ENCODE results near the gene MIOX. TPM values are rescaled to one million over a fixed set of nuclear protein-coding genes. Genes with fewer than 3 reads are reported as not detected.
A peak's percentile ranks its signal among the peaks of the same experiment; 100 is the strongest.

MIOX gene
- total RNA-seq, 2 experiments from 2014 or later, result 0.23 to 0.61 TPM

DNA sequence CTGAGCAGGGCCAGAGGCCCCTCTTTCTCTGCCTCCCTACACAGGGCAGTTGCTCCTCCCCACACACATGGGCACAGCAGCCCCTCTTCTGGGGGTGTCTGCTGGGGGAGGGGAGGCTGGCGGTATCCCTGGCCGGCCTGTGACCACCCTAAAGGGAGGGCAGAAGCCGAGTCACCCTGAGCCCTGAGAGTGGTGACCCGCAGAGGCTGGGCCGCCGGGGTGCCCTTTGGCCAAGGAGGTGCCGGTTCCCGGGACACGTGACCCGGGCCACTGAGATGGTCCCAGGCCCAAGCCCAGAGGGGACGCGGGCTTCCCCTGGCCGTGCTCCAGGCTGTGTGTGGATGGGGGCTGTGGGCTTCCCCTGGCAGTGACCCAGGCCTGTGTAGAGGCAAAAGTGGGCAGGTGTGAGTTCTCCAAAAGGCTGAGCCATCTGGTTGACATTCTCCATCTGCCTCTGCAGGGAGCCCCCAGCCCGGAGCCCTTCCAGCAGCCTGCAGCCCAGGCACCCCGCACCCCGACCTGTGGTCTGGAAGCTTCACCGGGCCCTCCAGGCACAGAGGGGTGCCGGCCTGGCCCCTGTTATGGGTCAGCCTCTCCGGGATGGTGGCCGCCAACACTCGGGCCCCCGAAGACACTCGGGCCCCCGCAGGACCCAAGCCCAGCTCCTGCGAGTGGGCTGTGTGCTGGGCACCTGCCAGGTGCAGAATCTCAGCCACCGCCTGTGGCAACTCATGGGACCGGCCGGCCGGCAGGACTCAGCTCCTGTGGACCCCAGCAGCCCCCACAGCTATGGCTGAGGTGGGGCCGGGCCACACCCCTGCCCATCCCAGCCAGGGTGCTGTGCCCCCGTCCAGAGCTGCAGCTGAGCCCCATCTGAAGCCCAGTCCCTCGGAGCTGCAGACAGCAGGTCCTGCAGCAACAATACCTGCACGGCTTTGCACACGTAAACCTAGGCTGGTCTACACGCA is 4.3 kb upstream of the MIOX start:
- DNase-seq (no peak), ATAC-seq (no peak)
- CTCF ChIA-PET, result interaction anchor here (0.8 to 2.0 kb wide), 3 partner anchors 9 to 17 kb away, joined by 4 to 9 read pairs (median 5); no protein-coding TSS in a partner anchor
- Mint-ChIP-seq H3K4me1 (no peaks in the 10 kb centered on the region), H3K27ac (no peak overlapping the region), H3K27me3 (peaks cover 16% of the 10 kb centered on the region), H3K36me3 (no peaks in the 10 kb centered on the region), H3K4me3 (peak overlapping the region; percentile 64), H3K9me3 (ENCODE audit: low read depth) (no peaks in the 10 kb centered on the region)

DNA sequence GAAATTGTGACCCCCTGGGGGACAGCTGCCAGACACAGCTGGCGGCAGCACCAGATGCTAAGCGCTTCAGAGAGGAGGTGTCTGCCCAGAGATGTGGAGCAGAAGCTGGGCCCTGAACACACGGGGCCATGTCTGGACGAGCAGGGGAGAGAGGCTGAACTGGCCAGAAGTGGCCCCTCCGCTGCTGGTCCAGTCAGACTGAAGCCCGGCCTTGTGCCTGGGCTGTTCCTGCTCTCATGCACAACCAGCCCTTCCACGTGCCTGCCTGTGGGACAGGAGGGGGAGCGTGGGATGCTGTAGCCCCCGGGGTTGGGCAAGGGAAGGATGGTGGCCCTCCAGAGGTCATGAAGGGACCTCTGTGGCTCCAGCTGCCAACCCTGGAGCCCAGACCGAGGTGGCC is 3.6 kb upstream of the MIOX start:
- H3K4me1 Mint-ChIP-seq, result no peaks in the 10 kb centered on the region
- no peak overlapping the region for H3K4me3 Mint-ChIP-seq
- DNase-seq, result no peak
- CTCF ChIA-PET, result interaction anchor here (1.2 to 2.0 kb wide), 2 partner anchors 10 to 15 kb away, joined by 3 to 9 read pairs; no protein-coding TSS in a partner anchor
- H3K27ac Mint-ChIP-seq, result no peak overlapping the region
- H3K36me3 Mint-ChIP-seq, result no peaks in the 10 kb centered on the region
- peaks cover 16% of the 10 kb centered on the region for H3K27me3 Mint-ChIP-seq
- ATAC-seq, result no peak
- H3K9me3 Mint-ChIP-seq (ENCODE audit: low read depth), result no peaks in the 10 kb centered on the region

DNA sequence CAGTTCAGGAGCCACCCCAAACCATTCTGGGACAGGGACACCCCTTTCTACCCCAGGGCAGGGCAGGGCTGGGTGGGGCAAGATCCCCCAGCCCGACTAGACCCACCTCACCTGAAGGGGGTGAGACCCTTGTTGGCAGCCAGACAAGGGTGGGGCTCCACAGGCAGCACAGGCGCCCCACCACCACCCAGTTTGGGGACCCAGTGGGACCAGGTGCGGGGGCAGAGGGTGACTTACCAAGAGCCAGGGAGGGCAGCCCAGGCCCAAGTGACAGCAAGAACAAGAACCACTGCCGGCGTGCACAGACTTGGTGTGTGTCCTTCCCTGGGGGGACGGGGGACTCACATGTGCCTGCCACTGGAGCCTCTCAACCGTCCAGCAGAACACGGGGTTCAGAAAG is 3.1 kb upstream of the MIOX start:
- peaks cover 15% of the 10 kb centered on the region for H3K27me3 Mint-ChIP-seq
- CTCF ChIA-PET, result interaction anchor here (1.2 kb wide), 1 partner anchor 15 kb away, joined by 3 read pairs; no protein-coding TSS in a partner anchor
- H3K4me1 Mint-ChIP-seq, result no peaks in the 10 kb centered on the region
- no peak overlapping the region for H3K4me3 Mint-ChIP-seq
- DNase-seq (no peak), ATAC-seq (no peak)
- no peaks in the 10 kb centered on the region for H3K9me3 Mint-ChIP-seq (ENCODE audit: low read depth)
- no peaks in the 10 kb centered on the region for H3K36me3 Mint-ChIP-seq
- no peak overlapping the region for H3K27ac Mint-ChIP-seq

DNA sequence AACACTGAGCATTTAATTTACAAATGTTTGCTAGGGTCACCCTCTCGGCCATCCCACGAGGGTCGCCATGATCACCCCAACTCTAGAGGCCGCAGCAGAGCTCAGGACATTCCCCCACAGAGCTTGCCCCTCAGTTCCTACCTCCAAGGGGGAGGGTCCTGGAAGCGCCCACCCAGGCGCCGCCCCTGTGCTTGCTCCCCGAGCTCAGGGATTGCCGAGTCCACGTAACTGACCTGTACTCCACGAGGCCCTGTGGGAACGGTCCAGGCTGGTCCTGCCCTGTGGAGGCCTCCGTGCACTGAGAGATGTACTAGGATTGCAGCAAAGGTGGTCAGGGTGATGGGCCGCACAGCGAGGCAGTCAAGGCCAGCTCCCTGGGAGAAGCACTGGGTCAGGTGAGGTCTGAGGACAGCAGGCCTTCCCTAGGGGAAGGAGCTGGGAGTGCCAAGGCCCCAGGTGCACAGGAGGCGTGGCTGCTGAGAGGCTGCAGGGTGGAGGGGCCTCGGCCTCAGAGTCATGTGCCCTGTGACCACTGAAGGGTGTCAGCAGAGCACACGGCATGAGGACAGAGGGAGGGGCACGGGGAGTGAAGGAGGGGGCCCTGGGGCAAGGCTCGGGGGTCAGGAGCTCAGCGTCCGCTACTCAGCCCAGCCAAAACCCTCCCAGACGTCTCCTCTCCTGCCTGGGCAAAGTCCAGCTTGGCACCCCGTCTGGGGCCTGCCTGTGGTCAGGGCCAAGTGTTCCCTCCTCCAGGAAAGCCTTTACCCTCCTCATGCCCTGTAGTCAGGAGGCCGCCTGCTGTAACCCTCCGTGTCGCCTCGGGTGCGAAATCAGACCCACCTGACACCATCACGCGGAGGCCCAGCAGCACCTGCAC is 2.4 kb upstream of the MIOX start:
- Mint-ChIP-seq H3K4me1 (no peaks in the 10 kb centered on the region), H3K27ac (no peak overlapping the region), H3K4me3 (no peak overlapping the region), H3K27me3 (peaks cover 9% of the 10 kb centered on the region), H3K36me3 (no peaks in the 10 kb centered on the region), H3K9me3 (ENCODE audit: low read depth) (no peaks in the 10 kb centered on the region)
- ATAC-seq (no peak), DNase-seq (no peak)
- CTCF ChIA-PET, result interaction anchor here (0.9 to 1.7 kb wide), 5 partner anchors 11 to 41 kb away, joined by 3 to 7 read pairs (median 3); partner anchors contain the start of gene SCO2

DNA sequence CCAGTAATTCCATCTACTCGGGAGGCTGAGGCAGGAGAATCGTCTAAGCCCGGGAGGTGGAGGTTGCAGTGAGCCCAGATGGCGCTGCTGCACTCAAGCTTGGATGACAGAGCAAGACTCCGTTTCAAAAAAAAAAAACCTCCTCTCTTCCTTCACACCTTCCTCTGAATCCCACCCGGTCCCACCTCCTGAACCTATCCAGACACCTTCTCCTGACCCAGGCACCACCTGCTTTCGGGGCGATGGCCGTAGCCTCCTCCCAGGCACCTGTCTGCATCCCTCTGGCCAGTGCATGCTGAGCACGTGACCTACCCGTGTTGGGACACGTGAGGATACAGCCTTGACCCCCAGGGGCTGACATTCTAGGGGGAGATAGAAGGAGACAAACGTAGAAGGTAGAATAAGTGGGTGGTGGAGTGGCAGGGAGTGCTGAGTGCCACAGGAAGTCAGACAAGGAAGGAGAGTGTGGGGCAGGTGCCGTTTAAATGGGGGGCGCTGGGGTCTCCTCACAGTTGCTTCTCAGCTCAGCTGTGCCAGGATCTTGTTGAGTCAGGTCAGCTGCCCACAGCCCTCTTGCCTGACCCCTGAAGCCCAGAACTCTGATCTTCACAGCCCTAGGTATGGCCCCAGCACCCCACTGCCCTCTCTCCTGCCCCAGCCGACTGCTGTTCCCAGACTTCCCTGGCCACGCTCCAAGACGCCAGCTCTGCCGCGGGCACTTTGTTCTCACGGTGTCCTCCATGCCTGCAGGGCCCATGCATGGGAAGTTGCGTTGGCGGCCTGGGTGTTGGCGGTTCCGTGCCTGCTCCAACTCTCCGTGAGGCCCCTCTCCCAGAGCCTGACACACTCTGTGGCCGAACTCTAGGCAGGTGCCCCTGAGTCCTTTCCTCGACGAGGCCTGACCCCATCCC is 1.2 kb upstream of the MIOX start:
- H3K27ac Mint-ChIP-seq, result peak overlapping the region; percentile 3
- H3K4me3 Mint-ChIP-seq, result no peak overlapping the region
- no peaks in the 10 kb centered on the region for H3K36me3 Mint-ChIP-seq
- DNase-seq (no peak), ATAC-seq (no peak)
- CTCF ChIA-PET, result interaction anchor here (1.1 to 1.7 kb wide), 3 partner anchors 9 to 40 kb away, joined by 3 to 7 read pairs (median 4); partner anchors contain the start of gene SCO2
- no peaks in the 10 kb centered on the region for H3K4me1 Mint-ChIP-seq
- no peaks in the 10 kb centered on the region for H3K27me3 Mint-ChIP-seq
- H3K9me3 Mint-ChIP-seq (ENCODE audit: low read depth), result no peaks in the 10 kb centered on the region

DNA sequence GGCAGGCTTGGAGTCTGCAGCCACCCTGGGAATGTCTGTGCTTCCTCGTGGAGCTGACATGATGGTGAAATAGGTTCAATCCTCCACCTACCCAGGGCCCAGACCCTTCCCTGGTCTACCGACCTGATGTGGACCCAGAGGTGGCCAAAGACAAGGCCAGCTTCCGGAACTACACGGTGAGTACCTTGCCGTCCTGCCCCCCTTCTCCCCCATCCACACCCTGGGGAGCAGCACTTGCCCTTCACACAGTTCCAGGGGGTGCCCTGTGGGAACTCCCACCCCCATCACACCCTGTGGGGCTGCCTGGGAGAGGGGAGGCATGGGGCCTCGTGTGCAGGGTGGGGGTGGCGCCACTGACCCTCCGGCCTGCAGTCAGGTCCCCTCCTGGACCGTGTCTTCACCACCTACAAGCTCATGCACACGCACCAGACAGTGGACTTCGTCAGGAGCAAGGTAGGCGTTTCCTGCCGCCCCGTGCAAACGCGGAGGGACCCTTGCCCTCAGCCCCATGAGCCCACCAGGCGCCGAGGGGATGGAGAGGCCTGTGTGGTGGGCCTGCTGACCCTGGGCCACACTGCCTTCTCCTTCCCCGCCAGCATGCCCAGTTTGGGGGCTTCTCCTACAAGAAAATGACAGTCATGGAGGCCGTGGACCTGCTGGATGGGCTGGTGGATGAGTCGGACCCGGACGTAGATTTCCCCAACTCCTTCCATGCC is 789 bp downstream of the MIOX start:
- DNase-seq, result no peak
- no peaks in the 10 kb centered on the region for H3K9me3 Mint-ChIP-seq (ENCODE audit: low read depth)
- no peak overlapping the region for H3K4me3 Mint-ChIP-seq
- H3K27me3 Mint-ChIP-seq, result no peaks in the 10 kb centered on the region
- CTCF ChIA-PET, result interaction anchor here (0.8 to 1.1 kb wide), 2 partner anchors 9 to 10 kb away, joined by 3 to 4 read pairs; no protein-coding TSS in a partner anchor
- no peaks in the 10 kb centered on the region for H3K36me3 Mint-ChIP-seq
- no peak overlapping the region for H3K27ac Mint-ChIP-seq
- peaks cover 8% of the 10 kb centered on the region for H3K4me1 Mint-ChIP-seq
- no peak for ATAC-seq

GRCh38 chr22:50488006-50488677 is 1.5 kb downstream of the MIOX start:
- CTCF ChIA-PET, result no interaction called here
- no peak for ATAC-seq
- no peaks in the 10 kb centered on the region for H3K36me3 Mint-ChIP-seq

DNA sequence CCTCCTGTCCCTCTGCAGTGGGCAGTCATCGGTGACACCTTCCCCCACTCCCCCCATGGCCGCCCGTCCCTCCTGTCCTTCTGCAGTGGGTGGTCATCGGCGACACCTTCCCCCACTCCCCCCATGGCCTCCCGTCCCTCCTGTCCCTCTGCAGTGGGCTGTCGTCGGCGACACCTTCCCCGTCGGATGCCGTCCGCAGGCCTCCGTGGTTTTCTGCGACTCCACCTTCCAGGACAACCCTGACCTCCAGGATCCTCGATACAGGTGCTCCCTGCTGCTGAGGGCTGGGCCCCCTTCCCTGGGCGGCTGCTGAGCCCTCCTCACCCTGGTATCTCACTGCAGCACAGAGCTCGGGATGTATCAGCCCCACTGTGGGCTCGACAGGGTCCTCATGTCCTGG is 2.2 kb downstream of the MIOX start:
- peaks cover 8% of the 10 kb centered on the region for H3K4me1 Mint-ChIP-seq
- DNase-seq, result no peak
- no peaks in the 10 kb centered on the region for H3K36me3 Mint-ChIP-seq
- H3K9me3 Mint-ChIP-seq (ENCODE audit: low read depth), result no peaks in the 10 kb centered on the region
- no peak overlapping the region for H3K4me3 Mint-ChIP-seq
- H3K27ac Mint-ChIP-seq, result no peak overlapping the region
- H3K27me3 Mint-ChIP-seq, result no peaks in the 10 kb centered on the region
- no peak for ATAC-seq
- CTCF ChIA-PET, result interaction anchor here (1.3 kb wide), 1 partner anchor 9 kb away, joined by 4 read pairs; no protein-coding TSS in a partner anchor

More at GRCh38 chr22:50488006-50488677, 1.5 kb downstream of the MIOX start:
- Mint-ChIP-seq H3K4me1 (peaks cover 8% of the 10 kb centered on the region), H3K27me3 (no peaks in the 10 kb centered on the region), H3K27ac (no peak overlapping the region), H3K4me3 (no peak overlapping the region), H3K9me3 (ENCODE audit: low read depth) (no peaks in the 10 kb centered on the region)
- DNase-seq, result no peak

GRCh38 chr22:50489363-50490243 is 2.9 kb downstream of the MIOX start:
- Mint-ChIP-seq H3K9me3 (ENCODE audit: low read depth) (no peaks in the 10 kb centered on the region), H3K27me3 (no peaks in the 10 kb centered on the region), H3K36me3 (no peaks in the 10 kb centered on the region), H3K4me3 (no peak overlapping the region), H3K4me1 (peaks cover 8% of the 10 kb centered on the region), H3K27ac (no peak overlapping the region)
- CTCF ChIA-PET, result interaction anchor here (1.3 to 1.4 kb wide), 2 partner anchors 9 to 10 kb away, joined by 3 to 4 read pairs; no protein-coding TSS in a partner anchor
- ATAC-seq (no peak), DNase-seq (no peak)

DNA sequence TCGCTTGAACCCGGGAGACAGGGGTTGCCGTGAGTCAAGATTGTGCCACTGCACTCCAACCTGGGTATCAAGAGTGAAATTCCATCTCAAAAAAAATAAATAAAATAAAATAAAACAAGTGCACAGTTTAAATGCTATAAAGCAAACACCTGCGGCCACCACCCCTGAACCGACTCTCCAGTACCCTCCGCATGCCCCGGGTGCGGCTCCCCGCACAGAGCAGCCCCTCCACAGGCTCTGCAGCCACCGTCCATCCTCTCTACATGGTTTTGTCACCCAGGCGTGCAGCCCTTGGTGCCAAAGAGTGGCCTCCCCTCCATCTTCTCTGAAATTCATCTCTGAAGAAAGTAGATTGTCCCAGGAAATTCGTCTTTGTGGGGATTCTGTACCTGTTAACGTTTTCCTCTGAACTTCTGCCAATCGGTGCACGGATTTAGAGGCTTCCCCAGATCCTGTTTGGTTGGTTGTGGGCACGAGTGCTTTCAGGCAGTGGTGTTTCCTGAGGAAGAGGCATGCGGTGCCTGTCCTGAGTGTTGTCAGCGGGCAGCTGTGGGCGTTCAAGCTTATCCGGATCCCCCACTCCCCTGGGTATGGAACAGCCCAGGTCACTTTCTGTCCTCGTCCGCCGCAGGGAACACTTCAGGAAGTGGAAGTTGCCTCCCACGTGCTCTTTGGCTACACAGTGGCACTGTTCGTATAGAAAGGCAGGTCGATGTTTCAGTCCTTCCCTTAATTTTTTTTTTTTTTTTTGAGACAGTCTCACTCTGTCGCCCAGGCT is 4.1 kb downstream of the MIOX start:
- DNase-seq (no peak), ATAC-seq (peak; percentile 32)
- no peaks in the 10 kb centered on the region for H3K9me3 Mint-ChIP-seq (ENCODE audit: low read depth)
- H3K4me3 Mint-ChIP-seq, result no peak overlapping the region
- no peaks in the 10 kb centered on the region for H3K36me3 Mint-ChIP-seq
- peaks cover 5% of the 10 kb centered on the region for H3K27me3 Mint-ChIP-seq
- peaks cover 8% of the 10 kb centered on the region for H3K4me1 Mint-ChIP-seq
- CTCF ChIA-PET, result interaction anchor here (0.8 to 1.4 kb wide), 2 partner anchors 9 to 23 kb away, joined by 3 read pairs; no protein-coding TSS in a partner anchor
- H3K27ac Mint-ChIP-seq, result no peak overlapping the region

All from activated CD8-positive, alpha-beta memory T cell treated with anti-CD3 and anti-CD28 coated beads, Interleukin-2, amount 10 ng/mL, durations not matched to agents 7 days and 5 days (primary cell).